GM19467 (cell line): ENCODE data around the gene ANKRD23.
A peak's percentile ranks its signal among the peaks of the same experiment; 100 is the strongest.

Experiments
- ATAC-seq: cut with Tn5 transposase; IDR thresholded peaks from one replicate; pipeline ENCODE4 v1.9.1; 2021; ENCODE audit warnings: mild to moderate bottlenecking, moderate library complexity; ENCODE audit not compliant: unreplicated experiment

The ANKRD23 gene

DNA sequence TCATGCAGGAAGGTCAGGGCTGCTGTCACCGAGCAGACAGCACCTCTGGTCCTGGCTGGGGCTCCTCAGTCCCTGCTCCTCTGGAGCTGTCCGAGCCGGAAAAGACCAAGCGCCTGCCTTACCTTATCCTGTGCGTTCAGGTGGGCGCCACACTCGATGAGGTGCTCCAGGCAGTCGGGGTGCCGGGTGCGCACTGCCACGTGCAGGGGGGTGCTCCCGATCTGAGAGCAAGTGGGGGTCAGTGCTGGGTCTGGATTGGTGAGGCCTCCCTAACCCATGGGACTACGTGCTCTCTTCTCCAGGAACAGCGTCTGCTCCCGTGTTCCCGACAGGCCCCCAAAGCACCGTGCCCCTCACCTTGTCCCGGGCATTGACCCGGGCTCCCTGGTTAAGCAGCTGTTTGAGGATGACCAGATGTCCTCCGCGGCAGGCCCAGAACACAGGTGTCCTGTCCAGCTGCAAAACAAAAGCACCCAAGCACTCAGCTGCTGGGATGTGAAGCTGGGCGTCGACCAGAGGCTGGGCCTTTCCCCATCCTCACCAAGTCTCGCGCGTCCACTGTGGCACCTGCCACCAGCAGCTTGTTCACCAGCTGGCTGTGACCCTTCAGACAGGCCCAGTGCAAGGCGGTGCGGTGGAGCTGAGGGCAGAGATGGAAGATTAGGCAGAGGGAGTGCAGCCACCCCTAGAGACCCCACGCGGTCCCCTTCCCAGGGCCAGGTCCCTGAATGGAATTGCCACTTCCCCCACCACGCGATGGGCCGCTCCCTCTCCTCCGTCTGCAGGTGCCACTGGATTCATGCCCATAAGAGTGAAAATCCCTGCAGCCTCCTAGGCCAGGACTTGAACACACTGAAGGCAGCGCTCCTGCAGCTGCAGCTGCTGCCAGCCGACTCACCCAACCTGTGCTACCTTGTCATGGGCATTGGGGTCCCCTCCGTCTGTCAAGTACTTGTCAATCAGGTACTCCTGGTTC, 3.7 kb downstream of the ANKRD23 start:
- ATAC-seq = no peak

DNA sequence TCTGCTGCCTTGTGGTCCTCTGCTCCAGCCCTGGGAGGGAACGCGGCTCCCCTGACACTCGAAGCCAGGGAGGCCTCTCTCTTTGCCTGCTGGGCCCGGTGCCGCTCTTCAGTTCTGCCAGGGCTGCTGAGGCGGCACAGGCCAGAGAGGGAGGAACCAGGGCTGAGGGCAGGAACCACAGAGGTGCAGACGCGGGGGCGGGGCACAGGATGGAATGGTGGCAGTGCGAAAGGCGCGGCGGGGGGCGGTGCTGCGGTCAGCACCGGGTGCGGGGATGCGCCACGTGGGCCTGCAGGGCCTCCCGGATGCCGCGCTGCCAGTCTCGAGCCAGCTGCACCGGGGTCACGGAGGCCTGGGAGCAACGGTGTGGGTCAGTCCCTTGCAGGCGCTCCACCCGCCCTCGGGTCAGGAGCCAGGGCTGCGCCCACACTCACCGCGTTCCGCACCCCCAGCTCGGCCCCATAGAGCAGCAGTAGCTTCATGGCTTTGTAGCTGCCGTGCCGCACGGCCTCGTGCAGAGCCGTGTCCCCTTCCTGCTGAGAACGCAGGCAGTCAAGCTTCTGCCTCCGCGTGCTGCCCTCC, 4.4 kb downstream of the ANKRD23 start:
- peak; percentile 76 for ATAC-seq

DNA sequence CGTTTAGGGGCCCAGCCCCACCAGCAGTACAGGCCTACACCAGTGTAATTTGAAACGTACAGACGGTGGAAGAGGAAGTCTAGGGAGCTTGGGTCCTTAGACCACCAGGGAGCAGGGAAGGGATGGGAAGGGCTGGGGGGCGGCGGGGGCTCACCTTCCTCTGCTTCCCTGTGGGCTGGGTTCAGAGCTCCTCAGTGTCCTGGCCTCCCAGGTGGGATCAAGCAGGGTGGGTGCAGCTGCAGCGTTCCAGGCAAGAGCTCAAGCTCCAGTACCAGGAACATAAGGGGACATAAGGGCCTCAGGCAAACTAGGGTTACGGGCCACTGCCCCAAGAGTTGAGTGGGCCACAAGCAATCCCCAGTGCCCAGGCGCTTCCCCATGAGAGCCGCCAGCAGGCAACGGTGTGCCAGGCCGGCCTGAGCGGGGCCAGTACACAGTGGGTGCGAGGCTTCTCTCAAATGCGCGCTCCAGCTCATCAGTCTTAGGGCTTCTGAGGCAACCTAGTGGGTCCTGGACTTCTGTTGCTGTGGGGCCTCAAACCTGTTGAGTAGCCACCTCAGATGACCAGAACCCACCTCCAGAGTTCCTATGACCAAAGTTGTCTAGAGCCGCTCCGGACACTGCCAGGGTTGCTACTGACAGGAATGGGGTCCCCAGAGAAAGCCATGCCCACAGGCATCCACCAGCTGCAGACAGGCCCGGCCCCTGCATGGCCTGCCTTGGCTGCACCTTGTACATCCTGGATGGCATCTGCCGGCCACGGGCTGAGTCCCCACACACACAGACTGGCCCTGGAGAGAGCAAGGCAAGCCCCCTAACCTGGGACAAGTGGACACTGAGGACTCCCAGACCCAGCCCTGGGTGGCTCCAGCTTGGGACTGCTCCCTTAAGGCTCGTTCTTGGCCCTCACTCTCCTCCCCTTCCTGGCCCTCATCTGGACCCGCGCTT, 5.2 kb downstream of the ANKRD23 start:
- no peak for ATAC-seq

DNA sequence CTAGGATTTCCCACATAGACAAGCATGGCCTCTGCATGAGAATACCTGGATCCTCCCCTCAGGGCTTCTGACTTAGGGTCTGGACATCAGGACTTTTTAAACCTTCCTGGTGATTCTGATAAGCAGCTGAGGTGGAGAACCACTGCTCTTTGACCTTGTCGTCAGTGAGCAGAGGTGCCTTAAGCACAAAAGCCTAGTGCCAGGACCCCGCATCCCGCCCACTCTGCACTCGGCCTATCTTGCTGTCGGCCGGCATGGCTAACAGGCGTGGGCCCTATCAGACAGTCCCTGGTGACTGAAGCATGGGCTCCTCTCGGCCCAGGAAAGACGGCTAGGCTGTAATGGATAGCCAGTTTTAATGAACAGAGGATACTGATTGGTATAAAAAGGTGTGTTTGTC, 6.2 kb downstream of the ANKRD23 start:
- no peak for ATAC-seq

DNA sequence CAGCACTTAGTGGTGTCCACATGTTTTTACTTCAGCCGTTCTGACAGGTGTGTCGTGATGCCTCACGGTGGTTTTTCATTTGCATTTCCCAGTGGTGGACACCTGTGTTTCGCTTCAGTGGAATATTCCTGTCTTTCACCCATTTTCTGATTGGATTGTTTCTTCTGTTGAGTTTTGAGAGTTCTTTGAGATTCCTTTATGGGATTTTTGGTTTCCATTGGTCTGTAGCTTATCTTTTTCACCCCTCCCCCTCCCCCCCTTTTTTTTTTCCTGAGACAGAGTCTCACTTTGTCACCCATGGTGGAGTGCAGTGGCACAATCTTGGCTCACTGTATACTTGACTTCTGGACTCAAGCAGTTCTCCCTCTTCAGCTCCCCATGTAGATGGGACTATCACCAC, 8.0 kb downstream of the ANKRD23 start:
- ATAC-seq = no peak

DNA sequence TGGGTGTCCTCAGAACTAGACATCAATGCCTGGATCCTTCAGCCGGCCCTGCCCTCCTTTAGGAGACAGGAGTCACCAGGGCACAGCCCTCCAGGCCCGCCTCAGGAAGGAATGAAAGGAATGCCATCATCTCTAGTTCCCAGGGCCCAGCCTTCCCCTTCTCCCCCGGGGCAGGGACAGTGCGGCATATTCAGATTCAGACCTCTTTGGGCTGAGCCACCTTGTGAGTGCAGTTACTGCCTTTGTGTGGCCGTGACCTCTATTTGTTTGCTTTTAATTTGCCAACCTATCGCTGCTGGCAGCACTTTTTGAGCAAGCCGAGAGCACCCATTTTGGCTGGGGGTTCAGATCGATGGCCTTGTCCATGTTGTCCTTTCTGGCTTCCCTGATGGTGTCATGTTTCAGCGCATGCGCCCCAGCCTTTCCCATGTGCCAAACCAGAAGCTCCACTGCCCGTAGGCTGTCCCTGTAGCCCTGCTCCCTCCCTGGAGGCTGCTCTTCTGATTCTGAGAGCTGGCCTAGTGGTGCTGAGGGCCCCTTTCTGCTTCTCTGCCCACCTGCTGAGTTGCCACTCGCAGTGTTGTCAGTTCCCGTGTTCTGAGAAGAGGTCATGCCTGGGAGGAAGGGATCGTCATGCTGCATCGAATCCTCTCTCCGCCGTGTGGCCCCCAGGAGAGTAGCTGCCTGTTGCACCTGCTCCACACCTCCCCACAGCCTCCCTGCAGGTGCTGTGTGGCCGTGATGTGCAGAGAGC, 10.9 kb downstream of the ANKRD23 start:
- ATAC-seq = no peak

DNA sequence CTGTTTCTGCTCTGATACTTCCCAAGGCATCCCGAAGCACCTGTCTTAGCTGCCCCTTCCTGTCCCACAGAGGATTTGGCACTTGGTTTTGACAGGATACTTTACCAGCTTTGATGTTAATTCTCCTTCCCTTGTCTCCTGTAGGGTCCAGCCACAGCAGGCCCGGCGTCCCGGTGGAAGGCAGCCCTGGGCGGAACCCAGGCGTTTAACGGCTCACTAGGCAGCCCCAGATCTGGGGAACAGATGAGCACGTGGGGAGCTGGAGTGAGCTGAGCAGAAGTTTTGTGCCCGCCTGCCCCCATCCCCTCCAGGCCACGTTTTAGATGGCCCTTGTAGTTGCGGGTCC, 11.4 kb downstream of the ANKRD23 start:
- no peak for ATAC-seq

DNA sequence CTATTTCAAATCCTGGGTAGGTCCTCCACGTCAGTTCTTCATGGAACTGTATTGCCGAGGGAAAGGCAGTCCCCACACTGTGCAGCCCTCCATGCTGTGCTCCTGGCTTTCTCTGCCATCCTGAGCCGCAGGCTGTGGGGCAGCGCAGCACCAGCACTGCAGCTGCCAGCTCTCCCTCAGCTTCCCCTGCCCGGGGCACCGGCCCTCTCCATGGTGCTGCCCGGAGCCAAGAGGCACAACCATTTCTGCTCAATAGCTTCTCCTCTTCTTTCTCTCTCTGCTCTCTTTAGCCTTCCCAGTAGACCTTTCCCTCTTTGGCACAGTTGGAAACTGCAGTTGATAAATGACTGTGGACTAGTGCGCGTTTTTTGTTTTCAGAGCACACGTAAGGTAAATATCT, 12.1 kb downstream of the ANKRD23 start:
- no peak for ATAC-seq

DNA sequence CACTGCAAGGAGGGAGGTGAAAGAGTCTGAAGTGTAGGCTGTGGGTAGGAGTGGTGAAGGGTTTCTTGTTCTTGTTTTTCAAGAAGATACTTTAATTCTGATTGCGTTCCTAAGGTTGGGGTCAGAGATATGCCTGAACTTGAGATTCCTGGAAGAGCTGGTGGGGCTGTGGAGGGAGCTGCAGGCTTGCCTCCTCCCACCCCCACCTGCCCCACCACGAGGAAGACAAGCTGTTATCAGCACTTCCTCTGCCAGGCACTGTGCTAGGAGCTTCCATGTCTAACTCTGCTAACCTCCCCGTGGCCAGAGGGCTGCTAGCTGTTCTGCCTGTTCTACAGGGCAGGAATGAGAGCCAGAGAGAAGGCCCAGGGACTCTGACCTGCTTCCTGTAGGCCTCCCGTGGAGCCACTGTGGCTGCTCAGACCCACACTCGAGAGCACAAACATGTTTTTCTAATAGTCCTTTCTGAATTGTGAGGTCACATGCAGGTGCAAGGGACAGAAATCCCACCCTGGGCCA, 13.7 kb downstream of the ANKRD23 start:
- ATAC-seq = no peak

DNA sequence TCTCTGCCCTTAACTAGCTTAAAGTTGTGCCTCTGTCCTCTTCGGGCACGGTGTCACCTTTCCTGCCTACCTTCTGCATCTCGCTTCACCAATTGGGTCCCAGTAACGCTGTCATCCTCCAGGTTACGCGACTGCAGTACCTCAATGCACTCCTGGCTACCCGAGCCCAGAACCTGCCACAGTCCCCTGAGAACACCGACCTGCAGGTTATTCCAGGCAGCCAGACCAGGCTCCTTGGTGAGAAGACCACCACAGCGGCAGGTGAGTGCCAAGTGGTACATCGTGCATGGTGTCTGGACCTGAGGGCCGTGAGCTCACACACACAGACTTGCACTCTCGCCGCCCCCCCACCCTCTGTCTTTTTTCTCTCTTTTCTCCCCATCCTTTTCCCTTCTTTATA, 14.9 kb downstream of the ANKRD23 start:
- ATAC-seq = no peak

DNA sequence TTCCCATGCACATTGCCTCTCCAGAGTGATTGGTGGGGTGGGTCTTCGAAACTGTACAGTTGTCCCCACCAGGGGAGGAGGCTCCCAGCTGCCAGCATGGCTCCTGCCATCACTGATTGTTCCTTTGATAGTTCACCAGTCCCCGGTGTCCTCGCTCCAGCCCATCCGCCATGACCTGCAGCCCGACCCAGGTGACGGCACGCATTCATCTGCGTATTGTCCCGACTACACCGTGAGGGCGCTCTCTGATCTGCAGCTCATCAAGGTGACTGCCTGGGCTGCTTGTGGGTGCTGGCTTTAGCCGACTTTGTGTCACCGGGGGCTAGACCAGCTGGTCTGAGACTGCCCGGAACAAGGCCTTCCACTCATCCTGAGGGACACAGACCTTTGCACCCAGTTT, 15.4 kb downstream of the ANKRD23 start:
- no peak for ATAC-seq

DNA sequence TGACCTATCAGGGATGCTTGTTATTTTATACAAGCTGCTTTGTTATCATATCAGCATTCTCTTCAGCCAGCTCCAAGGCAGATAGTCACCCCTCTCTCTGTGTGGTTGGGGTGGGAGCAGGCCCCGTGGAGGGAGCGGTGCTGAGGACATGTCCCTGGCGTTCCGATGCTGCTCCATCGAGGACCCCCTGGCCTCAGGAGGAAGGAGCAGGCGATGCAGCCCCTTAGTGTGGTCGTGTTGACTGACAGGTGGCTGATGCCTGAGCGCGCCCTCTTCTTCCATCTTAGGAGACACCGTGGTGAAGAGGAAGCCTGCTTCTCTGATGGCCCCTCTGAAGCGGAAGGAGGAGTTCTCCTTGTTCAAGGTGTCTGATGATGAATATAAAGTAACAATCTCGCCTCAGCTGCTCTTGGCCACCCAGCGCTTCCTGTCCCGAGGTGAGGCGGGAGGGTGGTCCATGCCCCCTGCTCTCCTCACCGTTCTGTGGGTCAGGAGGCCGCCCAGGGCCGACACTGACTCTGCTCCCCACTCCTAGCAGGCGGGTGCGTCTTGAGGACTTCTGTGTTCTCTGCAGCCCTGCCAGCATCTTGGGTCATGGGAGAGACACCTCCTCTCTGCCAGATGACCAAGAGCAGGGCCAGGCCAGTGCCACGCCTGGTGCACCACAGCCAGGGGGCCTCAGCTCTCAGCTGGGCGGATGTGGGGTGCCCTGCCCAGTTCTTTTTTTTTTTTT, 17.1 kb downstream of the ANKRD23 start:
- no peak for ATAC-seq

DNA sequence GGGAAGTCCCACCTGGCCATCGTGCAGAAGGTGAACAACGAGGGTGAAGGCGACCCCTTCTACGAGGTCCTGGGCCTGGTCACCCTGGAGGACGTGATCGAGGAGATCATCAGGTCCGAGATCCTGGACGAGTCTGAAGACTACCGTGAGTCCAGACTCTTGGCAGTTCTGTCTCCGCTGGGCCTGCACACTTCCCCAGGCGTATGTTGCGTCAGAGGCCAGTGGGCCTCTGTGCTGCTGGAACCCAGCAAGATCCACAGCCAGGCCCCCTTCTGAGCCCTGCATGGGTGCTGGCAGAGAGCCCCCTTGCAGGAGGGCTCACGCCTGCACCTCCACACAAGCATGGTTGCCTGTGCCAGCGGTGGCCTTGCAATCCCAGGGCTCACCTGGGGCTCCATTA, 18.8 kb downstream of the ANKRD23 start:
- ATAC-seq = no peak

DNA sequence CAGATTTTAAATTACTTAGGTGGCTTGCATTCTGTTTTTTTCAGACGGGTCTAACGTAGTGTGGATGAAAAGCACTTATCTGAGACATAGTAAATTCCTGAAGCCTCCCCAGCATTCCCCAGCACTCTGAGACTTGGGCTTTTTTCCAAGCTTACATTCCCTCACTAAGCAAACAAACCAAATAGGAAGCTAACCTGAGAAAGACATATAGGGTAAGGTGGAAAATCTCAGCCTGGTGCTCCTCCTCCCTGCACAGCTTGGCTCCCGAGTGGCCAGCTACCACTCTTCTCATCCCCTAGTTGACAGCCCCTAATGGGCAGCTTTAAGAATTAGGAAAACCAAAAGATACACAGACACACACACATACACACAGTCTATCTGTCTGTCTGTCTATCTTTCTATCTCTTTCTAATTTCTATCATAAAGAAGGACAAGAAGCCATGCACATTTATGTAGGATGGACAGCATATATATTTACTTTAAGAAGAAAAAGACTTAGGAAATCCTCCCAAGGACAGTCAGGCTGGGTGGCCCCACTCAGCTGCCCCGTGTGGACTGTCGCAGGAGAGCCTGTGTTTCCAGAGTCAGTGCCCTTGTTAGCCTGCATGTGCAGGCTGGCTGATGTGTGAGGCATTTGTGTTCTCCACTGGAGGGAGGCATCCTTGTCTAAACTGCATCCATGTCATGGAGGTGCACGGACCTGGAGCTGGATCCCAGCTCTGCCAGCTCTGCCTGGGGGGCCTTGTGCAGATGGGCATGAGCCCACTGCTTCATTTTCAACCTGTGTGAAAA, 19.5 kb downstream of the ANKRD23 start:
- no peak for ATAC-seq

DNA sequence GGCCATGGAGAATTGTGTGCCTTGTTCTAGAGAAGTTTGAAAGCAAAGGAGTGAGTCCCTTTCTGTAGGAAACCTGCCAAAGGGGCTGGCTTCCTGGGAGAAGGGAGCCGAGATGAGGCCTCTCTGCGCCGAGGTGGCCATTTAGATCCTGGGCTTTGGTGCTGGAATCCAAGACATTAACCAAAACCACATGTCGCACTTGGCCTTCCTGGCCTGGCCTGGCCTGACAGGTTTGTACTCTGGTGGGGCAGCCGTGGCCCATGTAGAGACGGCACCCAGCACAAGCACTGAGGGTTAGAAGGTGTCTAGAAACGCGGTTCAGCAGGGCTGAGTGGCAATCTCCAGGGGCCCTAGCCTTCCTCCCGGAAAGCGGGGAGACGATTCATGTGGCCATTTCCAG, 20.6 kb downstream of the ANKRD23 start:
- no peak for ATAC-seq

DNA sequence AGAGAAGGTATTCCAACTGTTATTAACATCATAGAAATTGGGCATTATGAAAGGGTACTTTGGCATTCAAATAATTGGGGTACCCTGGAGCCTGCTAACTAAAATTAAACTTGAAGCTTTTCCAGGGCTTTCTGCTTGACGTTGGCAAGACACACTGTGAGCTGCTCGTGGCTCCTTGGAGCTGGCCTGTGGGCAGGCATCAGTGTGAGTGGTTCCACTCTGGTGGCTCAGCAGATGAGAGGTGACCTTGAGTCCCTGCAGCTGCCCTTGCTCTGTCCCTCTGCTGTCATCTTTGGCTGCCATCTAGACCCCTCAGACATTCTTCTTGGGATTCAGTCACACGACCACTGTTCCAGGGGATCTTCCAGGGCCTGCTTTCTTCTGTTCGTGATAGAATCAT, 21.0 kb downstream of the ANKRD23 start:
- no peak for ATAC-seq

DNA sequence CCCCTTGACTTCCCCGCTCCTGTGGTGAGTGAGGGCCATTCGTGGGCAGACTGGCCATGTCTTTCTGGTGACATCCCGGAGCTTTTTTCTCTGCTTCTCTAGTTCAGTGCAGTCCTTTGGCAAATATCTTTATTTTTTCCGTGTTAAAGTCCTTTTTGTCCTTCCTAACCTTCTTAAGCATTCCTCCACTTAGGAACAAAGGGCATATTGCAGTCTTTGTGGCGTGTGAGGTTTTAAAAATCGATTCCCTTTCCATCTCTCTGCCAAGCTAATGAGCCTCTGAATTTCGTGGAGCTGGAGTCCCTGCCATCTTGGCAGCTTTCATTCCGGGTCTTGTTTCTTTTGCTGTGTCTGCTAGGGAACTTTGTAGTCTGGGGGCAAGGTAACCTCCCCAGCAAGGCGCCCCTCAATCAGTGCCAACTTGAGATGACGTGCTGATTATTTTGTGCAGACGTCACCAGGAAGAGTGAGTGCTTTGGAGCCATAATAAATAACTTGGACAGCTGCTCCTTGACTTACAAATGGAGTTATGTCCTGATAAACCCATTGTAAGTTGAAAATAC, 22.6 kb downstream of the ANKRD23 start:
- no peak for ATAC-seq

DNA sequence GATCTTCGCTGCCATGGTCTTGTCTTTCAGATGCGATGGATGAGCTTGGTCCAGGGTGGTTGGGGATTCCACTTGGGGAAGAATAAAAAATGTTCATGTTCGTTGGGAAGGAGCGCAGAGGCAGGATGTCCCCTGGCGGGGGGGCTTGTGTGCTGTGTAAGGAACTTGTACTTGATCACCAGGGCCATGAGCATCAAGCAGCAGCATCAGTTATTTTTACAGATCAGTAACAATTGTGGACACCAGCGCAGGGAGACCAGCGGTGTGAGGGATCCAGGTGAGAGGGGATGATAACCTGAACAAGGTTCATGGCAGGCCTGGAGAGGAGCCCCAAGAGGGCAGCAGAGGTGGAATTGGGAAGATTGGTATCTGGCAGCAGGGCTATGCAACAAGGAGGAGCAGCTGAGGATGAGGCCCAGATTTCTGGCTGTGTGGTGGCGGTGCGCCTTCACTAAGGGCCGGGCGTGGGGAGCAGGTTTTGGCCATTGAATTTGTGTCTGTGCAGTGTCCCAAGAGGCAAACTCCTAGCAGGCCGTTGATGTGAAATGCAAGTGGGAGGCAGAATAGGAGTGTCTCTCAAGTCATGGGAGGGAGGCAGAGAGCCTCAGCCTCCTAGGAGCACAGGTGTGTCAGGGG, 23.8 kb downstream of the ANKRD23 start:
- no peak for ATAC-seq
